Subcutaneous adipose tissue (tissue), 4 donors: ENCODE measurements around the gene CHST12. TPM values are rescaled to one million over a fixed set of nuclear protein-coding genes. Genes with fewer than 3 reads are reported as not detected.

Experiments used
- CTCF ChIP-seq: fragments of 450-650 bp; IDR thresholded peaks from one replicate; pipeline ENCODE4 v1.5.1; 2016; ENCODE audit warnings: low read depth, mild to moderate bottlenecking, control low read depth, antibody characterized with exemption, moderate library complexity
- total RNA-seq, 4 donors: library from RNA; depleted of rRNA; stranded (reverse); fragments of >200 nt; gene quantifications; one replicate each; pipeline ENCODE4 v1.1.0, GENCODE V29; 2016

CHST12 gene
- total RNA-seq, 4 donors from 2014 or later, result 5.2 to 26.0 (median 13.8) TPM

DNA sequence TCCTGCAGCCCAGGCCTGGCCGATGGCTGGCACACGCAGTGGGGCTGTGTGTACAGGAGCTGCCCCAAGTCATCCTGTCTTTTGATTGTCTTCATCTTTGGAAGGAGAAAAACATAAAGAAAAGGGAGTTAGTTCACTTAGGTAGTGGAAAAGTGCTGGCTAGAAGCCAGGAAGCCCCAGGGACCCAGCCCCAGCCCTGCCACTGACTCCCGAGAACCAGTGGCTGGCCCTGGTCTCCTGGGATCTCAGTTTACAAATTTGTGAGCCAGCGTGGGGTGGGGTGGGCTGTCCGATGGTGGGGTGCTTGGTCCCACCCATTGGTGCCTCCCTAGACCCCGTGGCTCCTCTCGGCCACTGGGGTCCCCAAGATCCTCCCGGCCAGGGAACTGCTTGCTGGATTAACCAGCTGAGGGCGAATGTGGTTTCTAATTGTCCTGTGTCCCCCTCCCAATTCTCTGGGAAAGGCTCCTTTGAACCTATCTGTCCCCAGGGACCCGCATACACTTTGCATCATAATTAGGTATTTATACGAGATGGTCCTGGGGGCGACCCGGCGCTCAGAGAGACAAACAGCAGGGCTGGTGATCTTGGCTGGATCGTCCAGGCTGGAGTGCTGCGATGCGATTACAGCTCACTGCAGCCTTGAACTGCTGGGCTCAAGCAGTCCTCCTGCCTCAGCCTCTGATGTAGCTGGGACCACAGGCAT lies 16.3 kb upstream of the CHST12 start:
- TF ChIP-seq CTCF, result no peak

GRCh38 chr7:2387897-2388636 lies 15.3 kb upstream of the CHST12 start:
- no peak for TF ChIP-seq CTCF

DNA sequence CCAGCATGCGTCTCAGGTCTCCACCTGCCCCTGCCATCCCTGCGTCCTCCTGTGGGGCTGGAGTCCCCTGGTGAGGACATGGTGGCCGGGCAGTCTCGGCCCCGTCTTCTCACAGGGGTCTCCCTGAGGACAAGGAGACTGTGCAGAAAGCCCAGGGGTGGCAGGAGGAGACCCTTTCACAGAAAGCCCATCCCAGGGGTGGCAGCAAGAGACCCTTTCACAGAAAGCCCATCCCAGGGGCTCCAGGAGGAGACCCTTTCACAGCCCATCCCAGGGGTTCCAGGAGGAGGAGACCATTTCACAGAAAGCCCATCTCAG lies 14.8 kb upstream of the CHST12 start:
- TF ChIP-seq CTCF, result no peak

GRCh38 chr7:2393706-2394105 lies 9.7 kb upstream of the CHST12 start:
- no peak for TF ChIP-seq CTCF

DNA sequence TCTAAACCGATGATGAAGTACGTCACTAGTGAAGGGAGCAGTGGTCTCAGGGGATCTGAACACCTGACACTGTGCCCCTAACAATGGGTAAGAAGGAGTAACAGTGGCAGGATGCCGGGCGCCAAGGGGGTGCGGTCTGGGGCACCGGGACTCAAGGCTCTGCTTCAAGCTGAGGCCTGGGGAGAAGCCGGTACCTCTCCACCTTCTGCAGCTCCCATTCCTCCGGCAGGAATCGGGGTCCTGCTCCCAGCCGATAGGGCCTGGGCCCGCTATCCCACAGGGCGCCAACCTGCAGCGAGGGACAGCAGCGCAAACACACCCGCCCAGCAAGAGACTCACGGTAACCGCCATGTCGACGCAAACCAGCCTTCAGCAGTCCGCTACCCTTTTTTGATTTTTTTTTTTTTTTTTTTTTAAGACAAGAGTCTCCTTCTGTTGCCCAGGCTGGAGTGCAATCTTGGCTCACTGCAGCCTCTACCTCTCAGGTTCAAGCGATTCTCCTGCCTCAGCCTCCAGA lies 8.8 kb upstream of the CHST12 start:
- TF ChIP-seq CTCF, result no peak

DNA sequence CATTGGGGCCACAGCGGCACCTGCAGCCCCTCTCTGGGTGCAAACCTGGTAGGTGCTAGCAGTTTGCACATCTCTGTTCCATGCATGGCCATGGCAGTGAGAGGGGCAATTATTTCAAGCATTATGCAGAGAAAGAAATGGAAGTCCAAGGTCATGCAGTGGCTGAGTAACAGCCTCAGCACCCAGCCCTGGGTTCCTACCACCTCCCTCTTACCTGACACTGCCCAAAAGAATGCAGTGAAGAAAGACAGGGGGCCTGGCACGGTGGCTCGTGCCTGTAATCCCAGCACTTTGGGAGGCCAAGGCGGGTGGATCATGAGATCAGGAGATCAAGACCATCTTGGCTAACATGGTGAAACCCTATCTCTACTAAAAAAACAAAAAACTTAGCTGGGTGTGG lies 4.9 kb upstream of the CHST12 start:
- no peak for TF ChIP-seq CTCF

- TF ChIP-seq CTCF, result no peak
Observed at GRCh38 chr7:2399848-2400587, 3.4 kb upstream of the CHST12 start.
